ENCODE results near the gene TEPSIN. TPM values are rescaled to one million over a fixed set of nuclear protein-coding genes. Genes with fewer than 3 reads are reported as not detected.

Gene TEPSIN
- total RNA-seq, 1 donor from 2014 or later = 42.3 TPM

- Mint-ChIP-seq H3K27me3 (ENCODE audit: unreplicated experiment) (no peaks in the 10 kb centered on the region), H3K4me3 (ENCODE audit: unreplicated experiment) (no peak overlapping the region)
- no peak for TF ChIP-seq CTCF (IDR thresholded peaks at IDR 0.05)
These were observed 14.1 kb upstream of the TEPSIN start for GRCh38 chr17:81252987-81253329.

GRCh38 chr17:81252326-81252986, 13.6 kb upstream of the TEPSIN start:
- H3K27ac Mint-ChIP-seq (ENCODE audit: unreplicated experiment) = no peak overlapping the region

More at GRCh38 chr17:81252987-81253329, 14.1 kb upstream of the TEPSIN start:
- Mint-ChIP-seq H3K9me3 (ENCODE audit: unreplicated experiment) (no peaks in the 10 kb centered on the region), H3K4me1 (ENCODE audit: unreplicated experiment) (peaks cover 19% of the 10 kb centered on the region), H3K27ac (ENCODE audit: unreplicated experiment) (peak overlapping the region; percentile 35), H3K36me3 (ENCODE audit: unreplicated experiment) (peaks cover 10% of the 10 kb centered on the region)
- DNase-seq (ENCODE audit: extremely low spot score, unreplicated experiment) = no peak

GRCh38 chr17:81251709-81252301, 12.9 kb upstream of the TEPSIN start:
- H3K27me3 Mint-ChIP-seq (ENCODE audit: unreplicated experiment) = no peaks in the 10 kb centered on the region
- no peak overlapping the region for H3K27ac Mint-ChIP-seq (ENCODE audit: unreplicated experiment)
- H3K9me3 Mint-ChIP-seq (ENCODE audit: unreplicated experiment) = no peaks in the 10 kb centered on the region
- peaks cover 10% of the 10 kb centered on the region for H3K36me3 Mint-ChIP-seq (ENCODE audit: unreplicated experiment)
- DNase-seq (ENCODE audit: extremely low spot score, unreplicated experiment) = no peak
- H3K4me1 Mint-ChIP-seq (ENCODE audit: unreplicated experiment) = peaks cover 19% of the 10 kb centered on the region
- no peak overlapping the region for H3K4me3 Mint-ChIP-seq (ENCODE audit: unreplicated experiment)
- TF ChIP-seq CTCF (IDR thresholded peaks at IDR 0.05) = no peak

More at GRCh38 chr17:81252326-81252986, 13.6 kb upstream of the TEPSIN start:
- TF ChIP-seq CTCF (IDR thresholded peaks at IDR 0.05) = no peak
- no peak for DNase-seq (ENCODE audit: extremely low spot score, unreplicated experiment)
- Mint-ChIP-seq H3K27me3 (ENCODE audit: unreplicated experiment) (no peaks in the 10 kb centered on the region), H3K36me3 (ENCODE audit: unreplicated experiment) (peaks cover 10% of the 10 kb centered on the region), H3K4me3 (ENCODE audit: unreplicated experiment) (no peak overlapping the region), H3K4me1 (ENCODE audit: unreplicated experiment) (peaks cover 19% of the 10 kb centered on the region), H3K9me3 (ENCODE audit: unreplicated experiment) (no peaks in the 10 kb centered on the region)

- DNase-seq (ENCODE audit: extremely low spot score, unreplicated experiment) = no peak
- TF ChIP-seq CTCF (IDR thresholded peaks at IDR 0.05) = no peak
- H3K4me3 Mint-ChIP-seq (ENCODE audit: unreplicated experiment) = no peak overlapping the region
These were observed 12.3 kb upstream of the TEPSIN start for GRCh38 chr17:81251094-81251708.

More at GRCh38 chr17:81251094-81251708, 12.3 kb upstream of the TEPSIN start:
- Mint-ChIP-seq H3K36me3 (ENCODE audit: unreplicated experiment) (peaks cover 10% of the 10 kb centered on the region), H3K27me3 (ENCODE audit: unreplicated experiment) (no peaks in the 10 kb centered on the region), H3K4me1 (ENCODE audit: unreplicated experiment) (peaks cover 19% of the 10 kb centered on the region), H3K27ac (ENCODE audit: unreplicated experiment) (no peak overlapping the region), H3K9me3 (ENCODE audit: unreplicated experiment) (no peaks in the 10 kb centered on the region)

All from osteocyte (in vitro differentiated cells).